Raji (cell line): Measurements from ENCODE around the gene C2orf69.

ENCODE experiments used
- POLR2A ChIP-seq: IDR thresholded peaks from 2 replicates; pipeline ENCODE4 v1.6.1; 2011; ENCODE audit warnings: low read depth, low read length, control low read depth; ENCODE audit not compliant: insufficient read depth

The C2orf69 gene

DNA sequence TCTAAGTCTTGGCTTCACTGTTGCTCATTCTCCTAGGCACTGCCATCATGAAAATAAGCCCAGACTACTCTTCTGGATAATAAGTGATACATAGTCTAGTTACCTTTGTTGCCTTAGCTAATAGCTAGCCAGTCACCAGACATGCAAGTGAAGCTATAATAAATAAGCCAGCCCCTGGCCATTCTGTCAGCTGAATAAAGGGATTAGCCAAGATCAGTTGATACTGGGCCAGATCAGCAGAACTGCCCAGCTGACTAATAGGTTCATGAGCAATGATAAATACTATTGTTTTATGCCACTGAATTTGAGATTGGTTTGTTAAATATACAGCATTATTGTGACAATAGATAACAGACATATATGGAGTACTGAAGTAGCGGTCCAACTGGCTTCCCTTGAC lies 8.0 kb upstream of the C2orf69 start:
- TF ChIP-seq POLR2A, result no peak

GRCh38 chr2:199907008-199907714 lies 3.9 kb upstream of the C2orf69 start:
- TF ChIP-seq POLR2A, result no peak

DNA sequence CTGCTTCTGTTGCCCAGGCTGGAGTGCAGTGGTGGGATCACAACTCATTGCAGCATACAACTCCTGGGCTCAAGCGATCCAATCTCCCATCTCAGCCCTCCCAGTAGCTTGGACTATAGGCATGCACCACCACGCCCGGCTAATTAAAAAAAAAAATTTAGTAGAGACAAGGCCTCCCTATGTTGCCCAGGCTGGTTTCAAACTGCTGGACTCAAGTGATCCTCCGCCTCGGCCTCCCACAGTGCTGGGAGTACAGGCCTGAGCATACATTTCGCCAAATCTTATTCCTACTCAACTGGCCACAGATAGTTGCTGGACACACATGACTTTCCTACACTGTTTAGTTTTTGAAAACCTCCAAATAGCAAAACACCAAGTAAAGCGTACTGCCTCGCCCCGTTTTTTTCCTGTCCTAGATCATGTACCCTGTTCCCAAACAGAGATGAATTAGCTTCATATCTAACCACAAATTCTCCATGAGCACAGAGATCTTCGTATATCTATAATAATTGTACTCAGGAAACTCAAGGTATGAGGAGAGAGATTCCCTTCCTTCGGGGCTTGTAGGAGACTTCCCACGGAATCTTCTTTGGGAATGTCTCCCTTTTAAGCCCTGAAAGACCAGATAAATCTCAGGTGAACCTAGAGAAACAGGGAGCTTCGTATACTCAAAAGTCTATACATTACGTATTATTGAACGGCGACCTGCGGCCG lies 598 bp upstream of the C2orf69 start:
- no peak for TF ChIP-seq POLR2A

DNA sequence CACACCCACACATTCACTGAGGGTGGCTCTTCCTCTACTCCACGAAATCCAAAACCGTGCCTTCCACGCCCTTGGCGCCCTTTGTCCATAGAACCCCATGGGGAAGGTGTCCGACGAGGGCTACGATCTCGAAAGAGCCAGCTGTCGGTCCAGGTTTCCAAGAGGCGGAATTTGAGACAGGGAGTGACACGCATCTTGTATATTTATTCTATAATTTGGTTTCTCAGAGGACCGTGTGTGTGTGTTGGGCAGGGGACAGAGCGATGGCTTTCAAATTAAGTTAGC lies 726 bp downstream of the C2orf69 start:
- TF ChIP-seq POLR2A, result no peak

DNA sequence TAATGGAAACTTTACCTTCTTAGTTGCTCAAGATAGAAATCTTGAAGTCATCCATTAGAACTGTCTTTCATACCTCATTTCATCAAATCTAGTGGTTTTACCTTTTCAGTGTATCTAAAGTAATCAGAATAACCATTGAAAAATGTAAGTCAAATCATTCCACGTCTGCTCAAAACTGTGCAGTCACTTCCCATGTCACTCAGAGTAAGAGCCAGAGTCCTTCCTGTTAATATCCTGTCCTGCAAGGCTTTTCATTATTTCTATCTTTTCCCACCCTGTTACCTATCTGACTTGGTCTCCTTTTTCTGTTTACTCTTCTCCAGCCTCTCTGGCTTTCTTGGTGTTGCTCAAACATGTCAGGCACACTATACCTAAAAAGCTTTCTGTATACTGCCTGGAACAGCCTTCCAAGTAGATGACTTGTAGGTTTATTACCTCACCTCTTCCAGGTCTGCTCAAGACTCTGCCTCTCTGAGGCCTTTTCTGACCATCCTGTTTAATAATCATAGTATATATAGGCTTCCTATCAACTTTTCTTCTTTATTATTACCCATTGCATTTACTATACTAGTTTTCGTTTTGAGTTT lies 3.4 kb downstream of the C2orf69 start:
- TF ChIP-seq POLR2A, result no peak

DNA sequence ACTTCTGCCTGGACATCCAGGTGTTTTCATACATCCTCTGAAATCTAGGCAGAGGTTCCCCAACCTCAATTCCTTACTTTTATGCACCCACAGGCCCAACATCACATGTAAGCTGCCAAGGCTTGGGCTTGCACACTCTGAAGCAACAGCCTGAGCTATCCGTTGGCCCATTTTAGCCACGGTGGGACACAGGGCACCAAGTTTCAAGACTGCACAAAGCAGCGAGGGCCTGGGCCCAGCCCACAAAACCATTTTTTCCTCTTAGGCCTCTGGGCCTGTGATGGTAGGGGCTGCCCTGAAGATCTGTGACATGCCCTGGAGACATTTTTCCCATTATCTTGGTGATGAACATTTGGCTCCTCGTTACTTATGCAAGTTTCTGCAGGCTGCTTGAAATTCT lies 5.9 kb downstream of the C2orf69 start:
- TF ChIP-seq POLR2A, result no peak

DNA sequence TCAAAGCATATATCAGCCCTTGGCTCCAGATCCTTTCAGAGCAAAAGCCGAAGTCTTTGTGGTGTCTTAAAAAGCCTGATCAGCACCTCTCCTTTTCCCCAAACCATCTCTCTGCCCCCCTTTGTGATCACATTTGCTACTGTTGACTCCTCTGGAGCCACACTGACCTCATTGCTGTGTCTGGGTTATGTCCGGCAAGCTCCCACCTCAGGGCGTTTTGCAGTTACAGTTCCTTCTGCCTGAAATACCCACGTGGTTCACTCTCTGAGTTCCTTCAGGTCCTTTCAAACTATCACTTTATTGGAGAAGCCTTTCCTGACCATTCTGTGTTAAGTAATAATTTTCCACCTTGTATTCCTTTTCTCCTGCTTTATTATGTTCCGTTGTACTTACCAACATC lies 11.8 kb downstream of the C2orf69 start:
- TF ChIP-seq POLR2A, result no peak

- no peak for TF ChIP-seq POLR2A
These were observed 12.8 kb downstream of the C2orf69 start for GRCh38 chr2:199923924-199924323.

DNA sequence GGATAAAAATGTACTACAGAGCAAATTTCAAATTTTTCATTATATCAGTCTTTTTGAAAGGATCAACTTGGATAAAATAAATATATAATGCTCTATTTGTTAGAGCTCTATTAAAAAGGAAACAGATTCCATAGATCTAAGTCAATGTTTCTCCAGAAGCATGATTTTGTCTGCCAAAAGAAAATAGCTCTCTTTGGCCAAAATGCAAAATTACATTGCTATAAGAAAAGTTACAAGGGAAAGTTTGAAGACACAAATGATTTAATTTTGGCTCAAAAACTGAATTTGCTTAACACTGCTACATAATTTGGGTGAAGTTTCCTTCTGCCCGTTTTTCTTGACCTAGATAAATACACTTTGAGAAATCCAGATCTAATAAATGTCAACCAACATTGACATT lies 15.7 kb downstream of the C2orf69 start:
- TF ChIP-seq POLR2A, result no peak

- no peak for TF ChIP-seq POLR2A
These were observed 17.1 kb downstream of the C2orf69 start for GRCh38 chr2:199928226-199928625.

DNA sequence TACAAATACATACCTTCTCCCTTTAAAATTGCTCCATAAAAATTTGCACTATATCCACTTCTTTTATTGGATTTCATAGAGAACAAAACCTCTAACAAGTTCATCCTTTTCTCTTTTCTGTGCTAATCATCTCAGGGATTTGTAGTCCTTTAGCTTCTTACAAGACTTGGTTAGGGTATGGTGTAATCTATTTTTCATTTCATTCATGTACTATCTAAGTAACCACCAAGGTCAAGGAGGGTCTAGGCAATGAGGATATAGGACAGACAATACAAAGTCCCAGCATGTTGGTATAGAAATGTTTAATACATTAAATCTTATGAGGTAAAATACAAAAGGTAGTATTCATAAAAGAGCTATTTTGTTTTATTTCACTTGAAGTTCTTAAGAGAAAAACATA lies 17.5 kb downstream of the C2orf69 start:
- no peak for TF ChIP-seq POLR2A

- TF ChIP-seq POLR2A, result no peak
These were observed 18.2 kb downstream of the C2orf69 start for GRCh38 chr2:199929262-199929661.

DNA sequence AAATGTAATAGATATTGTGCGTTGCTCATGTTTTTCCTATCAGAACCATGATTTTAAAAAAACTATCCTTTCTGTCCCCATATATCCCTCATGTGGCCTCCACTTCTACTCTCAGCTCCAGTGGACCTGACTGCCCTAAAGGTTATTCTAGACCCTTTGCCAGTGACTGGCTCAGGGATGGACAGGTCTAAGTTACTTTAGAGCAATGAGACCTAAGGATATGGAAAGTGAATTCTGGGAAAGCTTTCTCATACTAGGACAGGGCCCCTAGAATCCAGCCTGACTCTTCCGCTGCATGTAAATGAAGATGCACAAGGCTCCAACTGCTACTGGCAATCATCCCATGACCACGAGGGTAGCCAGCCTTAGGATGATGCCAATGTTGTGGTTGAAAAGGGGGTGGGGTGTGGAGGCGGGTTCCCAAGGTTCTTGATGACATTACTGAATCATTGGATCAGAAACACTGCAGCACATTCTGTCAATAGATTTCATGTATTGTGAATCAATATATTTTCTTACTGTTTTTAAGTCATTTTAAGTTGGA lies 21.3 kb downstream of the C2orf69 start:
- TF ChIP-seq POLR2A, result no peak

- TF ChIP-seq POLR2A, result no peak
These were observed 22.4 kb downstream of the C2orf69 start for GRCh38 chr2:199933466-199933865.

DNA sequence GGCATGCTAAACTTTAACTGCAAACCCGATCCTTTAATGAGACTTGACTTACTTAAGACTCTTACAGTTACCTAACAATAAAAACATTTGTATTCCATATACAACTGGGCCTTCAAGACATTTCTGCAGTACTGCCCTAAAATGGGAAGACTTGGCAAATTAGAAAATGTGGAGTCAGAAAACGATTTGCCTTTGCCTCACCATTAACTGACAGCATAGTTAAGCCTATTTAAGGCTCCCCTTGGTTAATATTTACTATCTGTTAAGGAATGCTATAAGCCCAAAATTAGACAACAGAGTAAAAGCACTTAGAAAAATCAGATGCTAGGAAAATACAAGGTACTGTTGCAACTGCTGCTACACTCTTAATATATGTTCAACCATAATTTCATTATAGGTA lies 25.5 kb downstream of the C2orf69 start:
- TF ChIP-seq POLR2A, result no peak

- TF ChIP-seq POLR2A, result no peak
These were observed 29.3 kb downstream of the C2orf69 start for GRCh38 chr2:199940373-199940772.
